Dermis microvascular lymphatic vessel endothelial cell (primary cell): Measurements from ENCODE around the gene NEUROD2. TPM values are rescaled to one million over a fixed set of nuclear protein-coding genes. Genes with fewer than 3 reads are reported as not detected.
"Not testable (repeated sequence)": the region's sequence is repeated elsewhere in the genome, so short reads cannot be mapped to it uniquely, and the experiment has no call there.

Experiments
- DNase-seq, 2 donors: peaks; one replicate each; pipeline versions ENCODE4 v3.0.0 to v3.0.0-alpha.2; 2010; ENCODE audit warnings: low read depth in 2 of 2
- total RNA-seq: library from RNA; depleted of rRNA; stranded (reverse); fragments of >200 nt; gene quantifications from 2 replicates; pipeline ENCODE4 v1.2.1, GENCODE V29; 2014

Gene NEUROD2
- total RNA-seq, 1 donor from 2014 or later = not detected

DNA sequence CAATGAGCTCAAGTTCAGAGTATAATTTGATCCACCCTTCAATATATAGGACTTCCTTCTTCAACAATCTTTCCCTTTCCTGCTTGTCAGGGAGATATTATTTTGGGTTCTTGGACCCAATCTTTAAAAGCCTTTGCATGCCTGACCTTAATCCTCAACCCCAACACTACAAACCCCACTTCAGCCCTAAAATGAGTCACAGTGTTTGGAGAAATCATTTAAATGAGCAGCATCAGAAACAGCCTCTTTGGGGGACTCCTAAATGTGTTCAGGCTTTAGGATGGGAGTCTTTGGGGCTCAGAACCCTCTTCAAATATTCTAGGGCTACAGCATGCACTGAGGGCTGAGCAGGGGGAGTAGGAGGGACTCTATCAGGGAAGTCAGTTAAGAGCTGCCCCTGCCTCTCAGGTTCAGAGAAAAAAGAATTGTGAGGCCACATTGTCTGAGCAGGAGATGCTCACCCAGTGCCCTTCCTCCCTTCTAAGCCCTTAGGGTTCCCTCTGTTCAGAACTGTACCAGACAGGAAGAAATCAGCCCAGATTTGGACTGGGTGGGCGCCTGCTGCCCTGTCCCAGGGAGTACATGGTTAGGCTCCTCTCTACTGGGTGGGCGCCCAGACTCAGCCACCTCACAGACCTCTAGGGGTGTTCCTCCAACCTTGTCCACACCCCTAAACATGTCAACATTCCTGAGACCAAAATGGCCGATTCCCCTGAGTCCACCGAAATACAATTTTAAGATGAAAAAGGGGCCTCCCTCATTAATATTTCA, 5.0 kb downstream of the NEUROD2 start:
- DNase-seq = no peak

- DNase-seq = no peak
Observed at GRCh38 chr17:39601758-39602532, 5.8 kb downstream of the NEUROD2 start.

DNA sequence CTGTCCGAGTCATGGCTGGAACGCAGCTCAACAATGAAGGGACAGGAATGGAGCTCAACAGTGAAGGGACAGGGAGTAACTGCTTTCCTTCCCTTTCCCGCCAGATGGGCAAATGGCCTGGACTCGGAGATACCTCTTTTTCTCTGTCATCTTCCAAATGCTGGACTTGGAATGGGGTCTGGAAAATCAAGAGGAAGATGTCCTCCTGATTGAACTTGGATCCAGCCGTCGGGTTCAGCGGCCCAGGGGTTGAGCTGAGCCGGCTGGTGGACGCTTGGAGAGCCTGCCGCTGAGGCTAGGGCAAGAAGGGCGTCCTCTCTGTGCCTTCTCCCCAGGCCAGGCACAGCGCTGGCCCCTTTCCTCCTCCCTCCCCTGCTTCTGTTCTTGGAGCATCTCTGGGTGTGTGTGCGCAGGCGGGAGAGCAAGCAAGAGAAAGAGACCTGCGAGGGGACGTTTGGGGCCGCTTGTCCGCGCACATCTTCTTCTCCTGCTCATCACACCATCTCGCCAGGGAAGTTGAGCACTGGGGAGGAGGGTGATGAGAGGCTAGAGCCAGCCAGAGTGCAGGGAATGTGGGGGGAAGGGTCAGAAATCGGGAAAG, 6.6 kb downstream of the NEUROD2 start:
- DNase-seq = no peak

DNA sequence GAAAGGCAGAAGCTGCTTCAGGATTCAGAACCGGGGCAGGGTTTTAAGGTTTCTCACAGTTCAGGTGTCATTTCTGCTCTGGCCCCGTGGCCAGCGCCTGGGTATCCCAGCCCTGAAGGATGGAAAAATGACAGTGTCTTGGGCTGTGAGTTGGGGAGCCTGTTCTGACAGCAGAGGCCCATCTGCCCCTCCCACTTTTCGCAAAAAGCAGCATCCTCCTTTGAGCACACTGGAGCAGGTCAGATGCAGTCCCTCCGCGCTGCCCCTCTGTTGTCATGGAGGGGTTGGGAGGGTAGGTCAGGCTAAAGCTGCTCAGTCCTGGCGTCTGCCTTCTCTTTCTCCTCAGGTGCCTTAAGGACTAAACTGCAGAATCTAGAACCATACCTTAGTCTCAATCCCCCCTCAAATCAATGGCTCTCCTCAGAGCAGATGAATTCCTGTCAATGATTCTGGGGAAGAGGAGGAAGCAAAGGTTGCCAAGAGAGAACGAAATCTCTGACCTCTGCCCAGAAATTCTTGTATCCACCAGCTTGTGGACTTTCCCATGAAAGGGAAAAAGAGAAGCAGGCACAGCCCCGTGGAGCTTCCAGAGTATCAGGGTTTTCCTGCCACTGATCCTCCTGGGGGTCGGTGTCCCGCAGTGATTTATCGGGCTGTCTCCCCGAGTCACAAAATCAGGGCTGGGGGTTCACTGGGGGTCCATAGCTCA, 7.3 kb downstream of the NEUROD2 start:
- no peak for DNase-seq

DNA sequence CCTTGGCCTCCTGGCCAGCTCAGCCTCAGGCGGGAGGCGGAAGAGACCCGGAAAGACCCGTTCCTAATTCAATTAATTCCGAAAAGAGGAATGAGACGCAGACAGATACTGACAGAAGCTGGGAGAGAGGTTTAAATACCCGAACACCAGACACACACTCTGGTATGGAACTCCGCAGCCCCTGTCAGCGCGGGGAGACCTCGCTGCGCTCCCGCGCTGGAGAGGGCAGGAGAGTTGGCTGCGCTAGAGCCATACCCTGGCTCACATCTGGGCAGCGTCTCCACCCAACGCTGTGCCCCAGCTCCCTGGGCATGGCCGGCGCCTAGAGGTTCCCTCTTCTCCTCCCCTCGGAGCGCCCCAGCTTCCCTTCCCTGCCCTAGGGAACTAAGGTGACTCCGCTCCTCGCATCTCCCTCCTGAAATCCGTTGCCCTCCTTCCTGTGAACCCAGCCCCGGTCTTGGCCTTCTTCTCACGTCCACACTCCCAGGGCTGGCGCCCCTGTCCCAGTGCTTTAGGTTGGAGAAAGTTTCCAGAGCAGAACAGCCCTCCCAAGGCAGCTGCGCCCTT, 8.0 kb downstream of the NEUROD2 start:
- DNase-seq = no peak

- no peak for DNase-seq
Observed at GRCh38 chr17:39599004-39599664, 8.6 kb downstream of the NEUROD2 start.

GRCh38 chr17:39598630-39599003, 9.1 kb downstream of the NEUROD2 start:
- no peak for DNase-seq

DNA sequence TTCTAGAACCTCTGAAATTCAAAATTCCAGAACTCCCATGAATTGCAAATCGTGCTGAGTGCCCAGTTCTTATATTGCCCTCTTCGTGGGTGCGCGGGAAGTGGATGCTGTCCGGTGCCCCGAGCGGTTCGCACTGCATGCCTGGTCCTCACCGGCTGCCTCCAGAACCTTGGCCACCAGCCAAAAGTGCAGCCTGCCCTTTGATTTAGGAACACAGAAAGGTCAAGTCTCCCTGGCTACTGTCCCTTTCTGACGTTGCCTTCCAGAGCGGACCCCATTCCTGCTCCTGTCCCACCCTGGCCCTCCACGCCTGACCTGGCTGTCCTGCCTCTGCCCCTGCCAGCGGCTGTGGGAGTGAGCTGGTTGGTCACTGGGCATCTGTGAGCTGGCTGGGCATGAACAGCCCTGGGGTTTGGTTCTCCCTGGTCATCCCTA, 9.7 kb downstream of the NEUROD2 start:
- DNase-seq = no peak

DNA sequence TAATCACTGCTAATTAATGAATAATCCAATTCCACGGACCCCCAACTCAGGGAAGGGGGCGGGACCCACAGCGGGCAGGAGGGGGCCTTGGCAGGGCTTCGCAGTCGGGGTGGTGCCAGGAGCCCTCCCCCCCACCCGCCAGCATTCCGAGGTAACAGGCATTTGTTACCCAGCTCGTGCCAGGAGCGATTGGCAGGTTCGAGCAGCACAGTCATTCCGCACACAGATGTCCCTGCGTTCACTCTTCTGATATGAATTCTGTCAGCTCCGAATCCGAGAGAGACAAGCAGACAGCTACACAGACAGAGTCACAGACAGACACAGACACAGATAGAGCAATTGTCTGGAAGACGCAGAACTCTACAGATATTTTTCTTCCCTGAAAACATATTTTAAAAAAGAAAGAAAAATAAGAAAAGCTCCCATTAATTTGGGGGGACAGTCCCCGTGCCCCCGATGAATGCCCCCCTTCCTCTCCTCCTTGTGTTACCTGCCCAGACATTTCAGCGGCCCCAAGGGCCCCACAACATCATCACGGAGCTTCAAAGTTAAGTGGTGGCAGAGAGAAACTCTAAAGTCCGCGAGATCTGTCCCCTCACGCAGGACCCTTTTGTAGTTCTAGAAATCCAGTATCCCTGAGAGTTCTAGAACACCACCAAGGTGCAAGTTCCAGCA, 10.2 kb downstream of the NEUROD2 start:
- no peak for DNase-seq

DNA sequence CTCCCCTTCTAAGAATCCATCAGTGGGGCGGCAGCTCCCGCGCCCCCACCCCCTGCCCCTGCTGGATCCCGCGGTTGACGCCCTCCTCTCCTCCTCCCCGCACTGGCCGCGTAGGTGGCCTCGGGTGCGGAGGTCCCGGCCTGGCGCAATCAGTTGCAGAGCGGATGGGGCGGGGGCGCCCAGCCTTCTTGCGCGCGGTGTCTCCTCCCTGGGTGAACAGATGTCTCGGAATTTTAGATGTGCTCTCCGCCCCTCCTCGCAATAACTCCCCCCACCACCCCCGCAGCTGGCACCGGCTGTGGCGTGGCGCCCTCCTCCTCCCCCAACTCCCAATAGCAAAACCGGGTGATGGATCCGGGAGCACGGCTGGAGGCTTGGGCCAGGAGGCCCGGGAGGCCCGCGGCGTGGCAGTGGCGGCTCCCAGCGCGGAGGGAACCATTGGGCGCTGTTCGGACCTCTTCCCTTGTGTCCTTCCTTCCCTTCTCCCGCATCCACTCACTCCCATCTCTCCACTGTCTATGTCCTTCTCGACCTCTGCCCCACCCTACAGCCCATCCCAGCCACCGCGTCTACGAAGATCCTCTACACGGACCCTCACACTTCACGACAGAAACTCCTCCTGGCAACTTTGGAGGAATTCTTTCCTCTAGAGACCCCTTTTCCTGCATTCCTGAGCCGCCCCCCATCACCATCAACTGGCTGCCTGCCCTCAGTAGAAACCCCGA, 11.0 kb downstream of the NEUROD2 start:
- DNase-seq = no peak

DNA sequence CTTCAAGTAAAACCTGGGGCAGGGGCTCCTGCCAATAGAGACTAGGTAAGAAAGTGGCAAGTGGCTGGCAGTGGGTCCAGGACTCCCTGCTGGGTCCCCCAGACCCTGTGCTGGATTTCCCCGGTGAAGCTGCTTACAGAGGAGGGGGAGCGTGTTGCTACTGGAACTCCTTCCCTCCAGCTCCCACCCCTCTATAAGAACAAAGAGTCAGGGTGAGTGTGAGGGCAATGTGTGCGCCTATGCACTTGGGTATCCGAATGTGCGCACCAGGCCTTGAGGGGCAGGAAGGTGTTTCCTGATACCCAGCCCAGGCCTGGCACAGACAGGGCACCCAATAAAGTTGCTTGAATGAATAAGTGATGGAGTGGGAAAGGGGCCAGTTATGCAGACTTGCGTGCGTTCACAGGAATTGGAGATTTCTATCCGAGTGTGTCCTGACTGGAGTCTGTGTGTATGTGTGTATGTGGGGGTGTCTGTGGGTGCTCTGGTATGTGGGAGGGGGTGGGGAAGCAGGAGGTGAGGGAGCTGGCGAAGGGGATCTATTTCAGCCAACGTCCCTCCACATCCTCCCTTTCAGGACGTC, 11.7 kb downstream of the NEUROD2 start:
- DNase-seq = no peak

DNA sequence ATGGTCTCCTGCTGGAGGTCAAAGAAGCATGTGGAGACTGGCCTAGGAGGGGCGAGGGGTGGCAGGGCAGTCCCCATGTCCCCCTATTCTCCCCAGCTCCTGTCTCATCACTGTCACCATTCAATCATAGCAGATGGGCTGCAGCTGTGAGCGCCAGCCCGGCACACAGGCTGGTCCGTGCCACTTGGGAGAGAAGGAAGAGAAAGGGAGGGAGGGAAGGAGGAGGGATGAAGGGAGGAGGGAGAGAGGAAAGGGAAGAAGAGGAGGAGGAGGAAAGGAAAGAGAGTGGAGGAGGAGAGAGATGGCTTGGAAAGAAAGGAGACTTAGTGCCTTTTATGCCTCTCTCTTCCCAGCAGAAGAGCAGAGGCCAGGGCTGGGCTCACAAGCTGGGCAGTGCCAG, 12.4 kb downstream of the NEUROD2 start:
- DNase-seq = no peak

- DNase-seq = no peak
Observed at GRCh38 chr17:39593371-39593770, 14.3 kb downstream of the NEUROD2 start.

DNA sequence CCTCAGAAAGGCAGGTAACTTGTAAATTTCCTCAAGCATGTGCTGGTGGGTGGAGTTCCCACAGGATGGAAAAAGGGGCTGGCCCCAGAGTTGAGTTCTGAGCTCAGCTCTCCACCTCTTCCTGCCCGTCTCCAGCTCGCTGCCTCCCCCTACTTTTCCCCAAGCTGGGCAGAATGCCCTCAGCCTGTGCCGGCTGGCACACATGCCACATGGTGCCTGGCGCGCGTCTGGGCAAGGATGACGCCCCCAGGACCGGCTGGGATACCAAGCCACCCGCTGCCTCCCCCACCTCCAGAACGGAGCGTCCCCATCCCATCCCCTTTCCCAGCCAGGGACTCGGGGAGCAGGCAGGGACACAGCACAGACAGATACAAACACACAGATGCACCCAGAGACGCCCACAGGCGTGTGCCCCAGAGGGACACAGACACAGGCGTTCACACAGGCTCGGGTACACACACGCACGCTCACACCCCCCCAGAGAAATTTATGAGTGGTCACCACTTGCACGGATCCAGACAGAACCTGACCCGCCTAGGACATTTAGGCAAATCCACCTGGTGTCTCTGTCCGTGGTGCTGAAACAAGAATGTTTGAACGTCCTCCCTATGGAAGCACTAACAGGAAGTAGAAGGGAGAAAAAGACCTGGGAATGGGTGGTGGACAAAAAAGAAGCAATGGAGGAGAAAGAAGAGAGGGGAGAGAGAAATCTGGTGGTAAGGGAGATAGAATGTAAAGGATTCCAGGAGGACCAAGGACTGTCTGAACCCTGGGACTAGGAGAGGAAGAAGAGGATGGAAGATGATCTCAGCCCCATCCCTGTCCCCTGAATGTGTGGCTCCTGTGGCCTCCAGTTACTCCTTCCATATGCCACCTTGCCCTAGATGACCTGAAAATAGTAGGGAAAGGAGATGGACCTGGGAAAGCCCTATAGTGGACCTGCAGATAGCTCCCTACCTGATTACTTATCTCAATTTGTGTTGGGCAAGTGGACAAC, 15.5 kb downstream of the NEUROD2 start:
- DNase-seq = peak; percentile 31 to 55

GRCh38 chr17:39590180-39590579, 17.5 kb downstream of the NEUROD2 start:
- not testable (repeated sequence) for DNase-seq

DNA sequence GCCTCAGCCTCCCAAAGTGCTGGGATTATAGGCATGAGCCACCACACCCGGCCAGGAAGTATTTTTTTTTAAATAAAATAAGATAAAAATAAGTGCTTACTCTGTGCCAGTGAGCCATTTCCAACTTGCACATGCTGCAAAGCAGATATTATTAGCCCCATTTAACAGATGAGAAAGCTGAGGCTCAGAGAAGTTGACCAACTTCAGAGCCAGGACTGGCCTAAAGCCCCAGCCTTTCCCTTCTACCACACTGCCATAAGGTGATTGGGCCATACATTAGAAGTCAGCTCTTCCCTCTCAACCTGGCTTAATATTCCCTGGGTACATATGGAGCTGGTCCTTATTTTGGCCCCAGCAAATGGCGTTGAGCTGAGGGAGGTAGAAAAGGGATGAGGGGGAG, 25.1 kb downstream of the NEUROD2 start:
- DNase-seq = no peak

GRCh38 chr17:39581759-39582085, 26.0 kb downstream of the NEUROD2 start:
- DNase-seq = no peak

GRCh38 chr17:39581071-39581758, 26.5 kb downstream of the NEUROD2 start:
- no peak for DNase-seq
